DOHH2 (cell line): ENCODE measurements around the gene MALRD1.

Source experiments
- EZH2phosphoT487 ChIP-seq: fragments of 200-600 bp; sonication (generic); IDR thresholded peaks from 2 replicates; pipeline ENCODE4 v1.6.1; 2017; ENCODE audit warnings: borderline replicate concordance, mild to moderate bottlenecking, antibody characterized with exemption, low read length, moderate library complexity, mixed read lengths
- TF ChIP-seq, protein P1 (sequence below): fragments of 200-600 bp; sonication (generic); IDR thresholded peaks from one replicate; pipeline ENCODE4 v1.5.1; 2014; ENCODE audit warnings: antibody characterized with exemption, mild to moderate bottlenecking, low read depth, low read length; ENCODE audit not compliant: poor library complexity, severe bottlenecking

DNA sequence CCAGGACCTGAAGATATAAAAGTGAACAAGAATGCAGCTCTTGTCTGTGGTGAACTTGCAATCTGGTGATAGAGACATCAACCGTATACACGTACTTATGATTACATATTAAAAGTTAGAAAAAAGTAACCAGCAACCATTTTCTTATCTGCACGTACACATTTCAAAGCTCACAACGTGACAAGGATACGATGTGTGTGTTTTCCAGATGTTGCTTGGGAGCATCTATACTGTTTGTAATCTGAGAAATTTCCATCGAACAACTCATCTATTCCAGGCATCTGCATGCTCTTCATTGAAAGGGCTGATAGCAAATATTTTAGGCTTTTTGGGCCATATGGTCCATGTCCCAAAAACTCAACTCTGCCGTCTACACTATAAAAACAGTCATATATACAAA lies 23.3 kb downstream of the MALRD1 start:
- TF ChIP-seq, protein P1, sequence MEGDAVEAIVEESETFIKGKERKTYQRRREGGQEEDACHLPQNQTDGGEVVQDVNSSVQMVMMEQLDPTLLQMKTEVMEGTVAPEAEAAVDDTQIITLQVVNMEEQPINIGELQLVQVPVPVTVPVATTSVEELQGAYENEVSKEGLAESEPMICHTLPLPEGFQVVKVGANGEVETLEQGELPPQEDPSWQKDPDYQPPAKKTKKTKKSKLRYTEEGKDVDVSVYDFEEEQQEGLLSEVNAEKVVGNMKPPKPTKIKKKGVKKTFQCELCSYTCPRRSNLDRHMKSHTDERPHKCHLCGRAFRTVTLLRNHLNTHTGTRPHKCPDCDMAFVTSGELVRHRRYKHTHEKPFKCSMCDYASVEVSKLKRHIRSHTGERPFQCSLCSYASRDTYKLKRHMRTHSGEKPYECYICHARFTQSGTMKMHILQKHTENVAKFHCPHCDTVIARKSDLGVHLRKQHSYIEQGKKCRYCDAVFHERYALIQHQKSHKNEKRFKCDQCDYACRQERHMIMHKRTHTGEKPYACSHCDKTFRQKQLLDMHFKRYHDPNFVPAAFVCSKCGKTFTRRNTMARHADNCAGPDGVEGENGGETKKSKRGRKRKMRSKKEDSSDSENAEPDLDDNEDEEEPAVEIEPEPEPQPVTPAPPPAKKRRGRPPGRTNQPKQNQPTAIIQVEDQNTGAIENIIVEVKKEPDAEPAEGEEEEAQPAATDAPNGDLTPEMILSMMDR = no peak
- TF ChIP-seq EZH2phosphoT487 = no peak
